Measurements from ENCODE around the gene ACP4. TPM values are rescaled to one million over a fixed set of nuclear protein-coding genes. Genes with fewer than 3 reads are reported as not detected.

The ACP4 gene
- total and polyA plus RNA-seq, 3 donors from 2014 or later, result 0.43 to 4.0 (median 1.9) TPM

- Histone ChIP-seq H3K4me3 (no peak overlapping the region), H3K27ac (no peak overlapping the region), H3K27me3 (no peaks in the 10 kb centered on the region), H3K36me3 (ENCODE audit: low read depth, missing control alignments) (no peaks in the 10 kb centered on the region), H3K9me3 (no peaks in the 10 kb centered on the region), H3K4me1 (no peaks in the 10 kb centered on the region)
- intact Hi-C loops (cut with DNase I; ENCODE audit: low total_unique reads), result no loop called here
- DNase-seq, result no peak
- WGBS, 2 donors, result 38 to 42% methylated on average over 5 of the region's 5 CpGs
- TF ChIP-seq POLR2A (IDR thresholded peaks at IDR 0.05), result no peak
- TF ChIP-seq, protein P1, sequence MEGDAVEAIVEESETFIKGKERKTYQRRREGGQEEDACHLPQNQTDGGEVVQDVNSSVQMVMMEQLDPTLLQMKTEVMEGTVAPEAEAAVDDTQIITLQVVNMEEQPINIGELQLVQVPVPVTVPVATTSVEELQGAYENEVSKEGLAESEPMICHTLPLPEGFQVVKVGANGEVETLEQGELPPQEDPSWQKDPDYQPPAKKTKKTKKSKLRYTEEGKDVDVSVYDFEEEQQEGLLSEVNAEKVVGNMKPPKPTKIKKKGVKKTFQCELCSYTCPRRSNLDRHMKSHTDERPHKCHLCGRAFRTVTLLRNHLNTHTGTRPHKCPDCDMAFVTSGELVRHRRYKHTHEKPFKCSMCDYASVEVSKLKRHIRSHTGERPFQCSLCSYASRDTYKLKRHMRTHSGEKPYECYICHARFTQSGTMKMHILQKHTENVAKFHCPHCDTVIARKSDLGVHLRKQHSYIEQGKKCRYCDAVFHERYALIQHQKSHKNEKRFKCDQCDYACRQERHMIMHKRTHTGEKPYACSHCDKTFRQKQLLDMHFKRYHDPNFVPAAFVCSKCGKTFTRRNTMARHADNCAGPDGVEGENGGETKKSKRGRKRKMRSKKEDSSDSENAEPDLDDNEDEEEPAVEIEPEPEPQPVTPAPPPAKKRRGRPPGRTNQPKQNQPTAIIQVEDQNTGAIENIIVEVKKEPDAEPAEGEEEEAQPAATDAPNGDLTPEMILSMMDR (IDR thresholded peaks at IDR 0.05), result no peak
Observed at GRCh38 chr19:50829801-50830200, 39.6 kb downstream of the ACP4 start.

DNA sequence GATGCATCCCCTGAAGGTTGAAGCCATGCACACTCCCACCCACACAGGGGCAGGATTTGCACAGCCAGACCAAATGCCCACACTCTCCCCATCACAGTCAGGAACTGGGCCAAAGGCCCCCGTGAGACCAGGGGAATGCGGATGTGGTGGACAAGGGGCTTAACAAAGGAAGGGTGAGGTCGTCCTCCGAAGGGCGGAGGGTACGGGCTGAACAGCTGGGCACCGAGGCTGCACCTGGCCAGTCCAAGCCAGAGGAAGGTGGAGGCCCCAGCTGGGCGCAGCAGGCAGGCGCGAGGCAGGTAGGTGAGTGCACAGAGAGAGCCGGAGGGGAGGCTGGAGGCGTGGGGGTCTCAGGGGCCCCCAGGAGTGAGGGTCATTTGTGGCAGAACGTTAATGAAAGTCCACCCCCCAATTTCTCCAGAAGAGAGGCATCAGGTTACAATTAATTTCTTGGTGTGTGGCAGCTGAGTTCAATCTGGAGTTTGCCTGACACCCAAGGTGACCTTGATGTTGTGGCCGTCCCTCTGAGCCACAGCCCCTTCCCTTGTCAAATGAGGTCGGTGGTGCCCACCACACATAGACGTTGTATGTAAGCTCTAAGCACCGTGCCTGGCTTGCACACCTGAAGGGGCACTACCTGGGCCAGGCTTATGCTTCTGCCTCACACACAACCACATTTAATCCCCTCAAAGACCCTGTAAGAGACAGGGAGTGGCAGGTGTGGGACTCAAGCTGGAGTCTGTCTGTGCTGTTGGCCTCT, 40.2 kb downstream of the ACP4 start:
- no peak for DNase-seq
- 49 to 56% methylated on average over 12 to 17 of the region's 17 CpGs for WGBS, 2 donors
- H3K9me3 ChIP-seq, result no peaks in the 10 kb centered on the region
- intact Hi-C loops (cut with DNase I; ENCODE audit: low total_unique reads), result no loop called here
- H3K4me1 ChIP-seq, result peaks cover 2% of the 10 kb centered on the region
- H3K27me3 ChIP-seq, result no peaks in the 10 kb centered on the region
- no peak for TF ChIP-seq POLR2A (IDR thresholded peaks at IDR 0.05)
- TF ChIP-seq, protein P1 (IDR thresholded peaks at IDR 0.05), result no peak
- H3K4me3 ChIP-seq, result no peak overlapping the region
- no peak overlapping the region for H3K27ac ChIP-seq
- no peaks in the 10 kb centered on the region for H3K36me3 ChIP-seq (ENCODE audit: low read depth, missing control alignments)

GRCh38 chr19:50831026-50831396, 40.8 kb downstream of the ACP4 start:
- DNase-seq, result no peak

GRCh38 chr19:50832666-50833065, 42.5 kb downstream of the ACP4 start:
- Histone ChIP-seq H3K36me3 (ENCODE audit: low read depth, missing control alignments) (no peaks in the 10 kb centered on the region), H3K4me1 (peaks cover 4% of the 10 kb centered on the region), H3K27ac (no peak overlapping the region), H3K9me3 (no peaks in the 10 kb centered on the region), H3K27me3 (no peaks in the 10 kb centered on the region), H3K4me3 (no peak overlapping the region)
- TF ChIP-seq POLR2A (IDR thresholded peaks at IDR 0.05), result no peak
- TF ChIP-seq, protein P1 (IDR thresholded peaks at IDR 0.05), result no peak
- no peak for DNase-seq
- intact Hi-C loops (cut with DNase I; ENCODE audit: low total_unique reads), result no loop called here
- WGBS, 2 donors, result 90 to 91% methylated on average over 8 of the region's 8 CpGs

More at GRCh38 chr19:50831026-50831396, 40.8 kb downstream of the ACP4 start:
- H3K4me3 ChIP-seq, result no peak overlapping the region
- H3K27me3 ChIP-seq, result no peaks in the 10 kb centered on the region
- no peaks in the 10 kb centered on the region for H3K9me3 ChIP-seq
- no peaks in the 10 kb centered on the region for H3K36me3 ChIP-seq (ENCODE audit: low read depth, missing control alignments)
- no peak overlapping the region for H3K27ac ChIP-seq
- no peak for TF ChIP-seq POLR2A (IDR thresholded peaks at IDR 0.05)
- TF ChIP-seq, protein P1 (IDR thresholded peaks at IDR 0.05), result no peak
- peaks cover 4% of the 10 kb centered on the region for H3K4me1 ChIP-seq
- intact Hi-C loops (cut with DNase I; ENCODE audit: low total_unique reads), result no loop called here
- 88 to 91% methylated on average over 6 to 7 of the region's 7 CpGs for WGBS, 2 donors

All from testis (tissue), 3 donors.